Testis (tissue), 3 donors: ENCODE data around the gene FZD1. TPM values are rescaled to one million over a fixed set of nuclear protein-coding genes. Genes with fewer than 3 reads are reported as not detected.

Experiments
- DNase-seq: peaks from one replicate; pipeline ENCODE4 v3.0.0-alpha.2; 2019
- H3K27ac ChIP-seq, 2 donors: fragments of 200-600 bp; sonication (generic); one replicate each; pipeline ENCODE4 v1.5.1; 2019
- H3K27me3 ChIP-seq: fragments of 200-600 bp; sonication (generic); one replicate; pipeline ENCODE4 v1.5.1; 2019
- H3K36me3 ChIP-seq: fragments of 200-600 bp; sonication (generic); one replicate; pipeline ENCODE4 v1.5.1; 2017; ENCODE audit warnings: low read depth; ENCODE audit errors: missing control alignments
- H3K4me1 ChIP-seq: fragments of 200-600 bp; sonication (generic); one replicate; pipeline ENCODE4 v1.5.1; 2019
- H3K4me3 ChIP-seq, 2 donors: fragments of 200-600 bp; sonication (generic); one replicate each; pipeline ENCODE4 v1.5.1; 2017 to 2019
- H3K9me3 ChIP-seq: fragments of 200-600 bp; sonication (generic); one replicate; pipeline ENCODE4 v1.5.1; 2017
- POLR2A ChIP-seq: fragments of 450-650 bp; IDR thresholded peaks from one replicate; pipeline ENCODE4 v1.6.1; 2017; ENCODE audit warnings: antibody characterized with exemption, mild to moderate bottlenecking, moderate library complexity
- WGBS, 2 donors: methylation state at CpG; one replicate each; pipeline ENCODE4 v1.1.5; 2018; 5-methylcytosine and 5-hydroxymethylcytosine counted together
- intact Hi-C: fragments of 100-400 bp; cut with DNase I; formaldehyde crosslinking; loops from one replicate; pipeline ENCODE4 v1.15.1; 2023; ENCODE audit warnings: low total_unique reads
- polyA plus RNA-seq: library from polyadenylated mRNA; stranded (reverse); fragments of 350-450 nt; fragmentation: Illumina TruSeq; extraction: RNeasy Lipid Tissue Mini Kit (QIAGEN cat#74804); gene quantifications from one replicate; pipeline ENCODE4 v1.2.3, GENCODE V29; 2014; ENCODE audit warnings: low read depth, low replicate concordance; ENCODE audit not compliant: insufficient read depth
- total RNA-seq, 2 donors: library from RNA; depleted of rRNA; stranded (reverse); fragments of >200 nt; gene quantifications; one replicate each; pipeline ENCODE4 v1.2.3, GENCODE V29; 2016
- TF ChIP-seq, protein P1 (sequence below), 3 experiments: fragments of 450-650 bp in 2 of 3; fragments of 200-600 bp in 1 of 3; sonication (generic) in 1 of 3; IDR thresholded peaks; one replicate each; pipeline ENCODE4 v1.5.1; 2016 to 2019; ENCODE audit warnings: antibody characterized with exemption in 3 of 3, mild to moderate bottlenecking in 2 of 3, moderate library complexity in 1 of 3

FZD1 gene
- total and polyA plus RNA-seq, 3 donors from 2014 or later, result 5.9 to 9.5 (median 6.9) TPM

- H3K36me3 ChIP-seq, result no peaks in the 10 kb centered on the region
- no peak overlapping the region for H3K27ac ChIP-seq
- WGBS, 2 donors, result 86 to 87% methylated on average over 3 of the region's 3 CpGs
- H3K4me1 ChIP-seq, result no peaks in the 10 kb centered on the region
- no peaks in the 10 kb centered on the region for H3K9me3 ChIP-seq
- TF ChIP-seq, protein P1, sequence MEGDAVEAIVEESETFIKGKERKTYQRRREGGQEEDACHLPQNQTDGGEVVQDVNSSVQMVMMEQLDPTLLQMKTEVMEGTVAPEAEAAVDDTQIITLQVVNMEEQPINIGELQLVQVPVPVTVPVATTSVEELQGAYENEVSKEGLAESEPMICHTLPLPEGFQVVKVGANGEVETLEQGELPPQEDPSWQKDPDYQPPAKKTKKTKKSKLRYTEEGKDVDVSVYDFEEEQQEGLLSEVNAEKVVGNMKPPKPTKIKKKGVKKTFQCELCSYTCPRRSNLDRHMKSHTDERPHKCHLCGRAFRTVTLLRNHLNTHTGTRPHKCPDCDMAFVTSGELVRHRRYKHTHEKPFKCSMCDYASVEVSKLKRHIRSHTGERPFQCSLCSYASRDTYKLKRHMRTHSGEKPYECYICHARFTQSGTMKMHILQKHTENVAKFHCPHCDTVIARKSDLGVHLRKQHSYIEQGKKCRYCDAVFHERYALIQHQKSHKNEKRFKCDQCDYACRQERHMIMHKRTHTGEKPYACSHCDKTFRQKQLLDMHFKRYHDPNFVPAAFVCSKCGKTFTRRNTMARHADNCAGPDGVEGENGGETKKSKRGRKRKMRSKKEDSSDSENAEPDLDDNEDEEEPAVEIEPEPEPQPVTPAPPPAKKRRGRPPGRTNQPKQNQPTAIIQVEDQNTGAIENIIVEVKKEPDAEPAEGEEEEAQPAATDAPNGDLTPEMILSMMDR (IDR thresholded peaks at IDR 0.05), result no peak
- no peak for TF ChIP-seq POLR2A
- intact Hi-C loops, result no loop called here
- DNase-seq, result no peak
- H3K4me3 ChIP-seq, result no peak overlapping the region
- no peaks in the 10 kb centered on the region for H3K27me3 ChIP-seq
Observed at GRCh38 chr7:91314591-91315323, 50.5 kb downstream of the FZD1 start.

DNA sequence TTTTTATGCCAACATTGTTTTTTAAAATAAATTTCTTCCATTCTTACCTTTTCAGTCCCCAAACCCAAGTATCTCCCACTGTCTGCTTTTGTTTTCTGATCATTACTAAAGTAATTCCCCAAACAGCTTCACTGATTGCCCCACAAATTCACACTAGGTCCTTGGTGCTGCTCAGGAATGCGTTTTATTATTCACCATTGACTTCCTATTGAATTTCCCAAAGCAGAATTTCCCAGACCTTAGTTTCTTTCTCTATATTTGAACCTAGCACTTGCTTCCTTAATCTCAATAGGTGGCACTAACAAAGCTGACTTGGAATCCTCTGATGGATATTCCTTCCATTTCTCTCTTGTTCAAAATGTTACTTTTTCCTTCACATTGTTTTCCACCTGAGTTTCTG, 52.2 kb downstream of the FZD1 start:
- no peaks in the 10 kb centered on the region for H3K36me3 ChIP-seq
- no peaks in the 10 kb centered on the region for H3K27me3 ChIP-seq
- no peak overlapping the region for H3K27ac ChIP-seq
- intact Hi-C loops, result no loop called here
- no peak for DNase-seq
- H3K4me3 ChIP-seq, result no peak overlapping the region
- H3K9me3 ChIP-seq, result no peaks in the 10 kb centered on the region
- TF ChIP-seq, protein P1 (IDR thresholded peaks at IDR 0.05), result no peak
- TF ChIP-seq POLR2A, result no peak
- 83 to 90% methylated on average over 1 of the region's 1 CpG for WGBS, 2 donors
- H3K4me1 ChIP-seq, result no peaks in the 10 kb centered on the region

DNA sequence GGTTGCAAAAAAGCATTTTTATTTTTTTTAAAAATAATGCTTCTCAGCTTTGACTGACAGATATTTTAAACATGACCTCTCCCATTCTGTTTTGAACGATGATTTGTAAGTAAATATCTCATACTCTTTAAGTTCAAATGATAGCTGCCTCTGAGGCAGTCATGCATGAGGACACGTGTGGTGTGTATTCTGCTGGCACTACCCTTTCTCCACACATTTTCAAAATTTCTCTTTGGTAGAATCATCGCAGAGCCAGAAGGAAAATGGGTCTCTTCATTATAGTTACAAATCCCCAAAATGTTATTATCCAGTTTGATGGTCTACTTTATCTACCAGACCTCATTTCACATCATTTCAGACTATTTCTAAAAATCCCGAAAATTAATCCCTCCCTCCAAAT, 55.1 kb downstream of the FZD1 start:
- Histone ChIP-seq H3K27me3 (no peaks in the 10 kb centered on the region), H3K4me1 (no peaks in the 10 kb centered on the region), H3K36me3 (no peaks in the 10 kb centered on the region), H3K27ac (no peak overlapping the region), H3K4me3 (no peak overlapping the region), H3K9me3 (no peaks in the 10 kb centered on the region)
- WGBS, 2 donors, result 89 to 93% methylated on average over 4 of the region's 4 CpGs
- TF ChIP-seq, protein P1 (IDR thresholded peaks at IDR 0.05), result no peak
- TF ChIP-seq POLR2A, result no peak
- intact Hi-C loops, result no loop called here
- no peak for DNase-seq

DNA sequence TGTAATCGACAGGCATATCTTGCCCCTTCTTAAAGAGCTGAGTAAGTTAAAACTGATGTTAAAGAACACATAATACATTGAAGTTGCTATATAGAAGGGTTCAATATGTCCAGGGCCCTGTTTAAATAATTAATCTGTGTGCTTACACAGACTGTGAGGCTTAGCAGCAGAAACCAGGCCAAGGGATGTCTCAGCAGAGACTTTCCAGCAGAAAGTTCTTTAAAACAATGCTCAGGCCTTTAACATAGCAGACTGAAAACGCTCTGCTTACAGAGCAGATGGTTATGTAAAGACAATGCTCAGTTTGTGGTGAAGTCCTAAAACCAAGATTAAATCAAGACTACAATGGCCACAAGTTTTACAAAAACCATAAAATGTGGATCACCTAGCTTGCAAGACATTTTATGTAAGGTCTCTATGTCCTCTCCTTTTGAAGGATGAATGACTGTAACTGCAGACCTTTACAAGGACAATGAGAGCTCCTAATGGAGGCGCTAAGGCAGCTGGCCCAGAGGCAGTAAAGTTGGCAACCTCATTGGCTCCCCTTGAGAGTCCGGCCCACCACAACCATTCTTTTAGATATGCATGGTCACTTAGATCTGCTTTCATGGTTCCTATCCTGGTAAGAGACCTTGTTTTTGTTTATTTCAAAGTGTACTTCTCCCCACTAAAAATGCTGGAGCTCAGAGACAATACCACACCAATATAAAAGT, 56.3 kb downstream of the FZD1 start:
- H3K4me3 ChIP-seq, result no peak overlapping the region
- WGBS, 2 donors, result 92% methylated on average over 4 of the region's 4 CpGs
- TF ChIP-seq, protein P1 (IDR thresholded peaks at IDR 0.05), result no peak
- TF ChIP-seq POLR2A, result no peak
- no peaks in the 10 kb centered on the region for H3K4me1 ChIP-seq
- no peaks in the 10 kb centered on the region for H3K27me3 ChIP-seq
- intact Hi-C loops, result no loop called here
- H3K27ac ChIP-seq, result no peak overlapping the region
- H3K9me3 ChIP-seq, result no peaks in the 10 kb centered on the region
- no peak for DNase-seq
- no peaks in the 10 kb centered on the region for H3K36me3 ChIP-seq
